SH-SY5Y (cell line): ENCODE data around the gene MAPKAPK3.

Experiments
- GATA2 ChIP-seq: IDR thresholded peaks from 2 replicates; pipeline ENCODE4 v1.6.1; 2011; ENCODE audit warnings: mild to moderate bottlenecking, low read depth, low read length
- GATA3 ChIP-seq: IDR thresholded peaks from 2 replicates; pipeline ENCODE4 v1.6.1; 2011; ENCODE audit warnings: low read depth, mild to moderate bottlenecking, low read length, moderate library complexity

DNA sequence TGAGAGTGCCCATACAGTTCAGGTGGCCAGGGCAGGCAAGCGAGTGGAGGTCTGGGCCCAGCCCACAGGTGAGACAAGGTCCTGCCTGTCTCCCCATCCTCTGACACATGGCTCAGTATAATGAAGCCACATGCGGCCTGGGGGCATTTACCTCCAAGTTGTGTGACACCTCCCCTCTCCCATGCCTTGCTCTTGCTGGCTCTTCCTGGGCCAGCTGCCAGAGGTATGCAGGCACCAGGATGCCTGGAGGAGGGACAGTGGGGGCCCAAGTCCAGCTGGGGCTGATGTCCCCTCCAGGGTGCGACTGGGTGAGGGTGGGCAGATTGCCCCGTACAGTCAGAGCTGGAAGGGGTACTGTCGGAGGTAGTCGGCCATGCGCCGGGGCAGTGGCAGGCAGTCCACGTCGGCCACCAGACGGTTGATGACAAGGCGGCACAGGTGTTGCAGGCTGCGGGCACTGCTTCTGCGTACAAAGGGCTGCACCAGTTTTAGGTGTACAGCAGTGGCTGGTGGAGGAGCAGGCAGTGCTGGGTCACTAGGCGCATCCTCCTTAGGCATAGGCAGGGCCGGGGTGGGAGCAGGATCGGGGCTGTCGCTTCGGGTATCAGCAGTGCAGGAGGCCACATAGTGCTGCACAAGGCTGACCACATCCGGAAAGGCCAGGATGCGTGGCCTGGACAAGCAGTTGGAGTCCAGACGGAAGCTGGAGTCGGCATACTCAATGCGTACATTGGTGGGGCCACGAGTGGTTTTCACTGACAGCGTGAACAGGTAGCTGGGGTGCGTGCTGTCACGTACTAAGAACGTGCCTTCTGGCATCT is 9.5 kb upstream of the MAPKAPK3 start:
- TF ChIP-seq GATA3 (no peak), GATA2 (no peak)
